HG03354 (cell line): ENCODE measurements around the gene SHISA7.

Source experiments
- ATAC-seq: cut with Tn5 transposase; IDR thresholded peaks from one replicate; pipeline ENCODE4 v1.9.1; 2021; ENCODE audit warnings: mild to moderate bottlenecking; ENCODE audit not compliant: unreplicated experiment, poor library complexity, severe bottlenecking

The SHISA7 gene

GRCh38 chr19:55382522-55383054 is 60.5 kb downstream of the SHISA7 start:
- no peak for ATAC-seq

- no peak for ATAC-seq
Observed at GRCh38 chr19:55382013-55382412, 61.1 kb downstream of the SHISA7 start.

- no peak for ATAC-seq
Observed at GRCh38 chr19:55379174-55379573, 63.9 kb downstream of the SHISA7 start.
